Measurements from ENCODE around the gene NTM.

- TF ChIP-seq CTCF (IDR thresholded peaks at IDR 0.05), result no peak
- no peak for TF ChIP-seq POLR2AphosphoS5 (IDR thresholded peaks at IDR 0.05)
Observed at GRCh38 chr11:131514062-131514461, 143.6 kb downstream of the NTM start.

Data from breast epithelium (tissue), 3 donors.